ENCODE measurements around the gene RBM39. TPM values are rescaled to one million over a fixed set of nuclear protein-coding genes. Genes with fewer than 3 reads are reported as not detected.
A peak's percentile ranks its signal among the peaks of the same experiment; 100 is the strongest.

The RBM39 gene
- total and polyA plus RNA-seq, 9 of the 15 experiments (the other 6 are each of a cell fraction or from before 2014, with no cell fraction given), result 143 to 319 (median 228) TPM

DNA sequence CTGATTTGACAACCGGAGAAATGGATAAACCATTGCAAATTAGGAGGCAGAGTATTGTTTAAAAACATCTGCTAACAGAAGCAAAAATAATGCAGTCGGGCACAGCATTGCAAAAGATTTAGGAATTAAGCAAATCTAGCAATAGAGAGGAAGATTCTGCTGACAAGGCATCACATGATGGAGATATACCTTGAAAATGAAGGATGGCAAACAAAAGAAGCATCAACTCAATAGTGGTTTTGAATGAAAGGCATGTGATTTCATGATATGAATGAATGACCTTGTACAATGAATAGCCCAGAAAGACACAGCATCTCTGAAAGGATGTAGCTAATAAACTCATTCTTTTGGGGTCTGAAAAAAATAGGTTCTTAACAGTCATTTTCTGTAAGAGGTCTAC is 8.6 kb upstream of the RBM39 start:
- Histone ChIP-seq H3K4me1 (replicated peaks in 1 of 2; ENCODE audit: control insufficient read depth in 2 of 2, insufficient read depth in 2 of 2, low read length in 2 of 2) (no peaks in the 10 kb centered on the region; a peak in 1 of 5 replicates), H3K36me3 (ENCODE audit: control insufficient read depth, insufficient read depth, low read length) (no peaks in the 10 kb centered on the region), H3K27ac (ENCODE audit: extremely low read depth, low read depth, low read length) (no peak overlapping the region), H3K4me2 (ENCODE audit: insufficient read depth, low read length) (no peak overlapping the region), H3K79me2 (ENCODE audit: control insufficient read depth, insufficient read depth, low read length) (no peaks in the 10 kb centered on the region), H3K4me3 (no peak overlapping the region), H2AFZ (ENCODE audit: low read depth, low read length) (no peak overlapping the region), H3K9me3 (replicated peaks; ENCODE audit: control insufficient read depth, insufficient read depth, low read depth, low read length) (no peaks in the 10 kb centered on the region), H4K20me1 (replicated peaks; ENCODE audit: control insufficient read depth, insufficient read depth, low read length) (no peaks in the 10 kb centered on the region), H3K9ac (ENCODE audit: insufficient read depth in 1 of 2, low read depth in 2 of 2, low read length in 2 of 2) (no peak overlapping the region), H3K9me1 (ENCODE audit: control insufficient read depth, insufficient read depth, low read length) (no peaks in the 10 kb centered on the region), H3K27me3 (ENCODE audit: control insufficient read depth in 2 of 2, insufficient read depth in 2 of 2, low read length in 2 of 2) (peaks cover 0 to 5% of the 10 kb centered on the region in 2 experiments; a peak in 1 of 5 replicates)
- ATAC-seq (no peak), FAIRE-seq (no peak), DNase-seq (ENCODE audit: extremely low read depth in 1 of 4, low spot score in 3 of 4) (no peak)
- no TSS peak for BruUV-seq (replicated peaks)
- in situ Hi-C loops (cut with MboI), result no loop called here
- 22% methylated on average over 2 of the region's 2 CpGs for WGBS (ENCODE audit: insufficient coverage, low coverage, missing lambda C conversion rate)
- ChIA-PET POLR2A (interaction anchor here (0.6 to 1.0 kb wide), 3 partner anchors 8 to 217 kb away, joined by 3 to 6 read pairs (median 3); partner anchors contain the start of gene RBM39), CTCF (ENCODE audit: low intra/inter-chr PET ratio) (no interaction called here)
- intact Hi-C loops (cut with micrococcal nuclease), result no loop called here
- TF ChIP-seq U2AF2 (optimal IDR thresholded peaks at IDR 0.05; ENCODE audit: low read depth, low read length), result no peak
- TF ChIP-seq GABPA (tag; conservative IDR thresholded peaks at IDR 0.05; ENCODE audit: low read depth), result no peak
- TF ChIP-seq ZNF184 (CRISPR knock-in tag; IDR thresholded peaks at IDR 0.05), result no peak
- no peak for TF ChIP-seq EWSR1 (IDR thresholded peaks at IDR 0.05; ENCODE audit: borderline replicate concordance, low read depth, partially characterized antibody)
- TF ChIP-seq, protein P1, sequence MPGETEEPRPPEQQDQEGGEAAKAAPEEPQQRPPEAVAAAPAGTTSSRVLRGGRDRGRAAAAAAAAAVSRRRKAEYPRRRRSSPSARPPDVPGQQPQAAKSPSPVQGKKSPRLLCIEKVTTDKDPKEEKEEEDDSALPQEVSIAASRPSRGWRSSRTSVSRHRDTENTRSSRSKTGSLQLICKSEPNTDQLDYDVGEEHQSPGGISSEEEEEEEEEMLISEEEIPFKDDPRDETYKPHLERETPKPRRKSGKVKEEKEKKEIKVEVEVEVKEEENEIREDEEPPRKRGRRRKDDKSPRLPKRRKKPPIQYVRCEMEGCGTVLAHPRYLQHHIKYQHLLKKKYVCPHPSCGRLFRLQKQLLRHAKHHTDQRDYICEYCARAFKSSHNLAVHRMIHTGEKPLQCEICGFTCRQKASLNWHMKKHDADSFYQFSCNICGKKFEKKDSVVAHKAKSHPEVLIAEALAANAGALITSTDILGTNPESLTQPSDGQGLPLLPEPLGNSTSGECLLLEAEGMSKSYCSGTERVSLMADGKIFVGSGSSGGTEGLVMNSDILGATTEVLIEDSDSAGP (CRISPR knock-in tag; IDR thresholded peaks at IDR 0.05), result no peak
- TF ChIP-seq, protein P2, sequence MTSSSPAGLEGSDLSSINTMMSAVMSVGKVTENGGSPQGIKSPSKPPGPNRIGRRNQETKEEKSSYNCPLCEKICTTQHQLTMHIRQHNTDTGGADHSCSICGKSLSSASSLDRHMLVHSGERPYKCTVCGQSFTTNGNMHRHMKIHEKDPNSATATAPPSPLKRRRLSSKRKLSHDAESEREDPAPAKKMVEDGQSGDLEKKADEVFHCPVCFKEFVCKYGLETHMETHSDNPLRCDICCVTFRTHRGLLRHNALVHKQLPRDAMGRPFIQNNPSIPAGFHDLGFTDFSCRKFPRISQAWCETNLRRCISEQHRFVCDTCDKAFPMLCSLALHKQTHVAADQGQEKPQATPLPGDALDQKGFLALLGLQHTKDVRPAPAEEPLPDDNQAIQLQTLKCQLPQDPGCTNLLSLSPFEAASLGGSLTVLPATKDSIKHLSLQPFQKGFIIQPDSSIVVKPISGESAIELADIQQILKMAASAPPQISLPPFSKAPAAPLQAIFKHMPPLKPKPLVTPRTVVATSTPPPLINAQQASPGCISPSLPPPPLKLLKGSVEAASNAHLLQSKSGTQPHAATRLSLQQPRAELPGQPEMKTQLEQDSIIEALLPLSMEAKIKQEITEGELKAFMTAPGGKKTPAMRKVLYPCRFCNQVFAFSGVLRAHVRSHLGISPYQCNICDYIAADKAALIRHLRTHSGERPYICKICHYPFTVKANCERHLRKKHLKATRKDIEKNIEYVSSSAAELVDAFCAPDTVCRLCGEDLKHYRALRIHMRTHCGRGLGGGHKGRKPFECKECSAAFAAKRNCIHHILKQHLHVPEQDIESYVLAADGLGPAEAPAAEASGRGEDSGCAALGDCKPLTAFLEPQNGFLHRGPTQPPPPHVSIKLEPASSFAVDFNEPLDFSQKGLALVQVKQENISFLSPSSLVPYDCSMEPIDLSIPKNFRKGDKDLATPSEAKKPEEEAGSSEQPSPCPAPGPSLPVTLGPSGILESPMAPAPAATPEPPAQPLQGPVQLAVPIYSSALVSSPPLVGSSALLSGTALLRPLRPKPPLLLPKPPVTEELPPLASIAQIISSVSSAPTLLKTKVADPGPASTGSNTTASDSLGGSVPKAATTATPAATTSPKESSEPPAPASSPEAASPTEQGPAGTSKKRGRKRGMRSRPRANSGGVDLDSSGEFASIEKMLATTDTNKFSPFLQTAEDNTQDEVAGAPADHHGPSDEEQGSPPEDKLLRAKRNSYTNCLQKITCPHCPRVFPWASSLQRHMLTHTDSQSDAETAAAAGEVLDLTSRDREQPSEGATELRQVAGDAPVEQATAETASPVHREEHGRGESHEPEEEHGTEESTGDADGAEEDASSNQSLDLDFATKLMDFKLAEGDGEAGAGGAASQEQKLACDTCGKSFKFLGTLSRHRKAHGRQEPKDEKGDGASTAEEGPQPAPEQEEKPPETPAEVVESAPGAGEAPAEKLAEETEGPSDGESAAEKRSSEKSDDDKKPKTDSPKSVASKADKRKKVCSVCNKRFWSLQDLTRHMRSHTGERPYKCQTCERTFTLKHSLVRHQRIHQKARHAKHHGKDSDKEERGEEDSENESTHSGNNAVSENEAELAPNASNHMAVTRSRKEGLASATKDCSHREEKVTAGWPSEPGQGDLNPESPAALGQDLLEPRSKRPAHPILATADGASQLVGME (CRISPR knock-in tag; IDR thresholded peaks at IDR 0.05), result no peak
- 0 out of 2 replicates have a peak, but pooled peaks have one; percentile 50 for TF ChIP-seq MAFF (IDR thresholded peaks at IDR 0.05; ENCODE audit: low read length)
- no peak for TF ChIP-seq ZNF444 (CRISPR knock-in tag; IDR thresholded peaks at IDR 0.05)
- TF ChIP-seq KLF16 (IDR thresholded peaks at IDR 0.05), result no peak
- TF ChIP-seq, protein P3, sequence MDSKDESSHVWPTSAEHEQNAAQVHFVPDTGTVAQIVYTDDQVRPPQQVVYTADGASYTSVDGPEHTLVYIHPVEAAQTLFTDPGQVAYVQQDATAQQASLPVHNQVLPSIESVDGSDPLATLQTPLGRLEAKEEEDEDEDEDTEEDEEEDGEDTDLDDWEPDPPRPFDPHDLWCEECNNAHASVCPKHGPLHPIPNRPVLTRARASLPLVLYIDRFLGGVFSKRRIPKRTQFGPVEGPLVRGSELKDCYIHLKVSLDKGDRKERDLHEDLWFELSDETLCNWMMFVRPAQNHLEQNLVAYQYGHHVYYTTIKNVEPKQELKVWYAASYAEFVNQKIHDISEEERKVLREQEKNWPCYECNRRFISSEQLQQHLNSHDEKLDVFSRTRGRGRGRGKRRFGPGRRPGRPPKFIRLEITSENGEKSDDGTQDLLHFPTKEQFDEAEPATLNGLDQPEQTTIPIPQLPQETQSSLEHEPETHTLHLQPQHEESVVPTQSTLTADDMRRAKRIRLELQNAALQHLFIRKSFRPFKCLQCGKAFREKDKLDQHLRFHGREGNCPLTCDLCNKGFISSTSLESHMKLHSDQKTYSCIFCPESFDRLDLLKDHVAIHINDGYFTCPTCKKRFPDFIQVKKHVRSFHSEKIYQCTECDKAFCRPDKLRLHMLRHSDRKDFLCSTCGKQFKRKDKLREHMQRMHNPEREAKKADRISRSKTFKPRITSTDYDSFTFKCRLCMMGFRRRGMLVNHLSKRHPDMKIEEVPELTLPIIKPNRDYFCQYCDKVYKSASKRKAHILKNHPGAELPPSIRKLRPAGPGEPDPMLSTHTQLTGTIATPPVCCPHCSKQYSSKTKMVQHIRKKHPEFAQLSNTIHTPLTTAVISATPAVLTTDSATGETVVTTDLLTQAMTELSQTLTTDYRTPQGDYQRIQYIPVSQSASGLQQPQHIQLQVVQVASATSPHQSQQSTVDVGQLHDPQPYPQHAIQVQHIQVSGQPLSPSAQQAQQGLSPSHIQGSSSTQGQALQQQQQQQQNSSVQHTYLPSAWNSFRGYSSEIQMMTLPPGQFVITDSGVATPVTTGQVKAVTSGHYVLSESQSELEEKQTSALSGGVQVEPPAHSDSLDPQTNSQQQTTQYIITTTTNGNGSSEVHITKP (IDR thresholded peaks at IDR 0.05; ENCODE audit: partially characterized antibody), result no peak
- peak; percentile 87 for TF ChIP-seq ZNF316 (IDR thresholded peaks at IDR 0.05)
- TF ChIP-seq YBX1 (IDR thresholded peaks at IDR 0.05), result no peak
